NB4 (cell line): Measurements from ENCODE around the gene PSORS1C2.

Source experiments
- DNase-seq: peaks from one replicate; pipeline ENCODE4 v3.0.0; 2010; ENCODE audit warnings: low read depth
- H3K4me3 ChIP-seq: one replicate; pipeline ENCODE4 v1.5.1; 2011; ENCODE audit warnings: mild to moderate bottlenecking, low read depth, low read length, moderate library complexity
- CTCF ChIP-seq: IDR thresholded peaks from one replicate; pipeline ENCODE4 v1.5.1; 2012; ENCODE audit warnings: low read depth, low read length
- MAX ChIP-seq: IDR thresholded peaks from 2 replicates; pipeline ENCODE4 v1.6.1; 2011; ENCODE audit warnings: low read depth, low read length
- MYC ChIP-seq: IDR thresholded peaks from 2 replicates; pipeline ENCODE4 v1.6.1; 2011; ENCODE audit warnings: low read depth, low read length
- POLR2A ChIP-seq: IDR thresholded peaks from 2 replicates; pipeline ENCODE4 v1.6.1; 2011; ENCODE audit warnings: mild to moderate bottlenecking; ENCODE audit not compliant: insufficient read length; ENCODE audit errors: extremely low read depth

Gene PSORS1C2

GRCh38 chr6:31144970-31145340 is 6.1 kb upstream of the PSORS1C2 start:
- TF ChIP-seq MYC = no peak
- no peak for TF ChIP-seq POLR2A
- no peak for TF ChIP-seq CTCF
- no peak for TF ChIP-seq MAX
- no peak overlapping the region for H3K4me3 ChIP-seq
- no peak for DNase-seq

- H3K4me3 ChIP-seq = no peak overlapping the region
- TF ChIP-seq POLR2A (no peak), MAX (no peak), MYC (no peak), CTCF (no peak)
- DNase-seq = no peak
These were observed 5.6 kb upstream of the PSORS1C2 start for GRCh38 chr6:31144296-31144969.

GRCh38 chr6:31143148-31143547 is 4.3 kb upstream of the PSORS1C2 start:
- DNase-seq = no peak
- no peak for TF ChIP-seq MAX
- no peak for TF ChIP-seq CTCF
- TF ChIP-seq POLR2A = no peak
- TF ChIP-seq MYC = no peak
- H3K4me3 ChIP-seq = no peak overlapping the region

- no peak overlapping the region for H3K4me3 ChIP-seq
- TF ChIP-seq POLR2A (no peak), MYC (no peak), MAX (no peak), CTCF (no peak)
- no peak for DNase-seq
These were observed 3.5 kb upstream of the PSORS1C2 start for GRCh38 chr6:31142361-31142761.

- no peak overlapping the region for H3K4me3 ChIP-seq
- TF ChIP-seq CTCF (no peak), POLR2A (no peak), MYC (no peak), MAX (no peak)
- no peak for DNase-seq
These were observed 1.8 kb upstream of the PSORS1C2 start for GRCh38 chr6:31140643-31141042.
